Hepatocyte (in vitro differentiated cells): Measurements from ENCODE around the gene ANO9.

Experiments used
- CTCF ChIP-seq: fragments of 200-600 bp; sonication (generic); IDR thresholded peaks from 2 replicates; pipeline ENCODE4 v1.5.1; 2016; ENCODE audit warnings: antibody characterized with exemption, mild to moderate bottlenecking; ENCODE audit not compliant: poor library complexity
- EZH2 ChIP-seq: fragments of 200-600 bp; sonication (generic); IDR thresholded peaks from 2 replicates; pipeline ENCODE4 v1.6.1; 2016; ENCODE audit warnings: antibody characterized with exemption, mild to moderate bottlenecking, borderline replicate concordance
- EZH2phosphoT487 ChIP-seq: fragments of 200-600 bp; sonication (generic); IDR thresholded peaks from one replicate; pipeline ENCODE4 v1.6.1; 2018; ENCODE audit warnings: antibody characterized with exemption, mild to moderate bottlenecking, low read depth, moderate library complexity; ENCODE audit not compliant: unreplicated experiment, severe bottlenecking

- TF ChIP-seq EZH2phosphoT487 (no peak), EZH2 (no peak), CTCF (no peak)
These were observed 8.2 kb downstream of the ANO9 start for GRCh38 chr11:433641-434040.
